ENCODE results near the gene SMARCD1.

DNA sequence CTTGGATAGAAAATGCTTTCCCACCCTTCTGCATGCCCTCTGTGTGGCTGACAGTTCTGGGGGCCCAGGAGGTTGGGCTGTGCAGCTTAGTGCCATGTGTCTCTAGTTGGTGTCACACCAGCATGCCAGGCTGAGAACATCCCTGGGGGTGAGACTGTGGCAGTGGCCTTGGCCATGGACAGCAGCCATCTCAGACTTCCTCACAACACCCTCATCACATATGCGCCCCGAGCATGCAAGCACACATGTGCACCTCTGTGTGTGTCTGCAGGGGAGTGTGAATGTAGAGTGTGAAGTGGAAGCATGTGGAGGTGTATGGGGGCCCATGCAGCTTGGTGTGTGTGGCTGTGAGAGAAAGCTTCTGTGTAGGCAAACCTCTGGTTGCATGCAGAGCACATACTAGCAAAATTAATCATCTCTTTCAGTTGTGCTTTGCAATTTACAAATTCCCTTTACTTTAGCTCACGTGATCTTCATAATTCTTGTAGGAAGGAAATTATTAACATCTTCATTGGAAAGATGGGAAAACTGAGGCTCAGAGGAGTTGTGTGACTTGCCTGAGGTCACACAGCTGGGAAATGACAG lies 19.3 kb upstream of the SMARCD1 start:
- TF ChIP-seq, protein P1, sequence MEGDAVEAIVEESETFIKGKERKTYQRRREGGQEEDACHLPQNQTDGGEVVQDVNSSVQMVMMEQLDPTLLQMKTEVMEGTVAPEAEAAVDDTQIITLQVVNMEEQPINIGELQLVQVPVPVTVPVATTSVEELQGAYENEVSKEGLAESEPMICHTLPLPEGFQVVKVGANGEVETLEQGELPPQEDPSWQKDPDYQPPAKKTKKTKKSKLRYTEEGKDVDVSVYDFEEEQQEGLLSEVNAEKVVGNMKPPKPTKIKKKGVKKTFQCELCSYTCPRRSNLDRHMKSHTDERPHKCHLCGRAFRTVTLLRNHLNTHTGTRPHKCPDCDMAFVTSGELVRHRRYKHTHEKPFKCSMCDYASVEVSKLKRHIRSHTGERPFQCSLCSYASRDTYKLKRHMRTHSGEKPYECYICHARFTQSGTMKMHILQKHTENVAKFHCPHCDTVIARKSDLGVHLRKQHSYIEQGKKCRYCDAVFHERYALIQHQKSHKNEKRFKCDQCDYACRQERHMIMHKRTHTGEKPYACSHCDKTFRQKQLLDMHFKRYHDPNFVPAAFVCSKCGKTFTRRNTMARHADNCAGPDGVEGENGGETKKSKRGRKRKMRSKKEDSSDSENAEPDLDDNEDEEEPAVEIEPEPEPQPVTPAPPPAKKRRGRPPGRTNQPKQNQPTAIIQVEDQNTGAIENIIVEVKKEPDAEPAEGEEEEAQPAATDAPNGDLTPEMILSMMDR (IDR thresholded peaks at IDR 0.05) = no peak
- no peak for TF ChIP-seq POLR2A (IDR thresholded peaks at IDR 0.05)

Data from lower leg skin (tissue), 3 donors.